ENCODE data around the gene RNF144A.

GRCh38 chr2:7012141-7012764 lies 95.0 kb downstream of the RNF144A start:
- no peak for TF ChIP-seq CTCF (IDR thresholded peaks at IDR 0.05; ENCODE audit: low read depth, low read length)
- TF ChIP-seq MYC (IDR thresholded peaks at IDR 0.05; ENCODE audit: low read depth, low read length) = no peak
- no peak for TF ChIP-seq MAX (IDR thresholded peaks at IDR 0.05; ENCODE audit: low read depth, low read length)
- no peak for TF ChIP-seq POLR2A (IDR thresholded peaks at IDR 0.05; ENCODE audit: extremely low read depth, insufficient read length)

Measured in NB4 (cell line).